Heart left ventricle (tissue), 16 donors: ENCODE measurements around the gene IFITM5. TPM values are rescaled to one million over a fixed set of nuclear protein-coding genes. Genes with fewer than 3 reads are reported as not detected.
A peak's percentile ranks its signal among the peaks of the same experiment; 100 is the strongest.

Source experiments
- ATAC-seq, 4 donors: fragments of 200-7000 bp; cut with Tn5 transposase; one replicate each; pipeline ENCODE4 v1.9.1; 2020 to 2022; ENCODE audit warnings: moderate library complexity in 4 of 4, mild to moderate bottlenecking in 3 of 4, moderate number of reproducible peaks in 1 of 4
- DNase-seq, 5 donors: peaks; one replicate each; pipeline ENCODE4 v3.0.0-alpha.2; 2020
- H3K27ac ChIP-seq, 12 donors: fragments of 200-600 bp; sonication (generic) in 4 of 12; one replicate each; pipeline versions ENCODE4 v1.5.0 to v1.8.0; 2016 to 2022; ENCODE audit warnings: mild to moderate bottlenecking in 2 of 12
- H3K27me3 ChIP-seq, 9 donors: fragments of 200-600 bp; sonication (generic) in 2 of 9; one replicate each; pipeline versions ENCODE4 v1.5.1 to v1.8.0; 2016 to 2022; ENCODE audit warnings: mild to moderate bottlenecking in 3 of 9
- H3K36me3 ChIP-seq, 9 donors: fragments of 200-600 bp; sonication (generic) in 2 of 9; one replicate each; pipeline versions ENCODE4 v1.5.0 to v1.8.0; 2018 to 2022; ENCODE audit warnings: mild to moderate bottlenecking in 2 of 9
- H3K4me1 ChIP-seq, 12 donors: fragments of 200-600 bp; sonication (generic) in 4 of 12; one replicate each; pipeline versions ENCODE4 v1.5.0 to v1.8.0; 2016 to 2022; ENCODE audit warnings: mild to moderate bottlenecking in 3 of 12
- H3K4me3 ChIP-seq, 12 donors: fragments of 200-600 bp; sonication (generic) in 4 of 12; one replicate each; pipeline versions ENCODE4 v1.5.0 to v1.8.0; 2017 to 2022; ENCODE audit warnings: mild to moderate bottlenecking in 9 of 12, moderate library complexity in 4 of 12
- H3K9me3 ChIP-seq, 12 donors: fragments of 200-600 bp; sonication (generic) in 4 of 12; one replicate each; pipeline versions ENCODE4 v1.5.0 to v1.8.0; 2016 to 2022; ENCODE audit warnings: mild to moderate bottlenecking in 1 of 12
- POLR2A ChIP-seq, 2 donors: fragments of 450-650 bp; IDR thresholded peaks; one replicate each; pipeline ENCODE4 v1.6.1; 2017; ENCODE audit warnings: antibody characterized with exemption in 2 of 2, mild to moderate bottlenecking in 2 of 2, moderate library complexity in 2 of 2
- WGBS, 4 donors: extraction: QIAGEN DNeasy Blood & Tissue Kit in 2 of 4; methylation state at CpG; one replicate each; pipeline versions ENCODE4 v1.1.5 to v1.1.7; 2013 to 2018; 5-methylcytosine and 5-hydroxymethylcytosine counted together
- intact Hi-C, 10 donors: fragments of 100-400 bp; cut with DNase I; formaldehyde crosslinking; loops; one replicate each; pipeline versions ENCODE4 v1.11.1 to v1.14.2; 2022
- polyA plus RNA-seq, 2 donors: library from polyadenylated mRNA; stranded (reverse); fragments of 200-250 nt; gene quantifications; one replicate each; pipeline ENCODE4 v1.2.3, GENCODE V29; 2013
- total RNA-seq, 9 donors: library from RNA; depleted of rRNA in 2 of 9; stranded (reverse); fragments of >200 nt in 2 of 9; fragmentation: NEBNext Ultra II Directional in 3 of 9; extraction: Animal tissue kit (Norgen Biotek cat#: 25700) in 3 of 9; gene quantifications; one replicate each; pipeline versions ENCODE4 v1.1.0 to v1.2.4, GENCODE V29; 2016 to 2023
- TF ChIP-seq, protein P1 (sequence below), 12 donors: fragments of 200-600 bp; sonication (generic) in 4 of 12; IDR thresholded peaks; one replicate each; pipeline versions ENCODE4 v1.5.0 to v1.8.0; 2018 to 2022; ENCODE audit warnings: antibody characterized with exemption in 12 of 12, mild to moderate bottlenecking in 5 of 12
- donor health status: ischemic (EF 13 %, LVEDD 7.1; RV severe dilation, severe dysfunction).
- donor health status: healthy with polysubstance abuse.
- donor health status: DM: no; HTN: yes; CAD: no.
- donor health status: DM: no; HTN: no; CAD: no.
- donor health status: ischemic (EF 25% LVEDD 6.9; RV normal size, moderate dysfunction).
- donor health status: ischemic (EF 25% LVEDD 5.7; RV mildly dilated, moderate dysfunction).
- donor health status: healthy.
- donor health status: DM: yes; HTN: yes; CAD: no.
- donor health status: ischemic (EF 35%, LVEDD 5.7; RV mildly dilated, moderate dysfunction).
- donor health status: nonischemic (EF 11% LVEDD 7.7; RV severe dilation, severe dysfunction).
- donor health status: DM: yes; HTN: yes; CAD: no.
- donor health status: PGD.
- donor health status: ischemic (EF 29% LVEDD 5.4; RV normal size, mild dysfunction).
- donor health status: nonischemic (EF 23%, LVEDD 6.1; RV moderate dilation, normal function).

The IFITM5 gene
- total and polyA plus RNA-seq, 11 donors: not detected

DNA sequence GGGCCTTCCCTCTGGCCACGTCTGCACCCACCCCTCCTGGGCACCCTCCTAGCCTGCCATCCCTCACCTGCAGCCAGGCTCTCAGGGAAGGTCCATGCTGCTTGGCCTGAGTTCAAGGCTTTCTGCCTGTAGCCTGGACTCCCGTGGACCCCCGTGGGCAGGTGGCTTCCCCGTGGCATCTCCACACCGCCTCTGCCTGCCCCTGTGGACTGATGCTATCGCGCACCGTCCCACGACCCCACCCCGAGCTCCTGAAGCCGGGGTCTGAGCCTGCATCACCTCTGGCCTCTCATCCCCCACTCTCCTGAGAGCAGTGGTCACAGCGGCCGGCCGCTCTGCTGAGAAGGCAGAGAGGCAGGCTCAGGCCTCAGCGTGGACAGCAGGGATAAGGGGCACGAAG is 4.5 kb downstream of the IFITM5 start:
- no peaks in the 10 kb centered on the region for H3K9me3 ChIP-seq
- WGBS, 4 donors: 87 to 100% (median 90%) methylated on average over 6 to 16 of the region's 16 CpGs
- TF ChIP-seq, protein P1, sequence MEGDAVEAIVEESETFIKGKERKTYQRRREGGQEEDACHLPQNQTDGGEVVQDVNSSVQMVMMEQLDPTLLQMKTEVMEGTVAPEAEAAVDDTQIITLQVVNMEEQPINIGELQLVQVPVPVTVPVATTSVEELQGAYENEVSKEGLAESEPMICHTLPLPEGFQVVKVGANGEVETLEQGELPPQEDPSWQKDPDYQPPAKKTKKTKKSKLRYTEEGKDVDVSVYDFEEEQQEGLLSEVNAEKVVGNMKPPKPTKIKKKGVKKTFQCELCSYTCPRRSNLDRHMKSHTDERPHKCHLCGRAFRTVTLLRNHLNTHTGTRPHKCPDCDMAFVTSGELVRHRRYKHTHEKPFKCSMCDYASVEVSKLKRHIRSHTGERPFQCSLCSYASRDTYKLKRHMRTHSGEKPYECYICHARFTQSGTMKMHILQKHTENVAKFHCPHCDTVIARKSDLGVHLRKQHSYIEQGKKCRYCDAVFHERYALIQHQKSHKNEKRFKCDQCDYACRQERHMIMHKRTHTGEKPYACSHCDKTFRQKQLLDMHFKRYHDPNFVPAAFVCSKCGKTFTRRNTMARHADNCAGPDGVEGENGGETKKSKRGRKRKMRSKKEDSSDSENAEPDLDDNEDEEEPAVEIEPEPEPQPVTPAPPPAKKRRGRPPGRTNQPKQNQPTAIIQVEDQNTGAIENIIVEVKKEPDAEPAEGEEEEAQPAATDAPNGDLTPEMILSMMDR (IDR thresholded peaks at IDR 0.05): no peak
- TF ChIP-seq POLR2A (IDR thresholded peaks at IDR 0.05): no peak
- H3K27ac ChIP-seq: no peak overlapping the region
- ATAC-seq: no peak
- intact Hi-C loops: loop anchor here in 2 of 10 donors (5.0 to 10.0 kb wide), 2 partner anchors 42 to 90 kb away; partner anchors contain the start of genes BET1L (in 1 of the 2) and RIC8A (in 1 of the 2)
- H3K27me3 ChIP-seq: peaks cover 4 to 22% (median 8%) of the 10 kb centered on the region in 9 donors
- peak in 3 of 5 donors; percentile 17 to 33 (median 25) for DNase-seq
- H3K4me1 ChIP-seq: peaks cover 0 to 18% (median 3%) of the 10 kb centered on the region in 12 donors
- H3K36me3 ChIP-seq: peaks cover 0 to 9% (median 0%) of the 10 kb centered on the region in 9 donors
- H3K4me3 ChIP-seq: no peak overlapping the region

DNA sequence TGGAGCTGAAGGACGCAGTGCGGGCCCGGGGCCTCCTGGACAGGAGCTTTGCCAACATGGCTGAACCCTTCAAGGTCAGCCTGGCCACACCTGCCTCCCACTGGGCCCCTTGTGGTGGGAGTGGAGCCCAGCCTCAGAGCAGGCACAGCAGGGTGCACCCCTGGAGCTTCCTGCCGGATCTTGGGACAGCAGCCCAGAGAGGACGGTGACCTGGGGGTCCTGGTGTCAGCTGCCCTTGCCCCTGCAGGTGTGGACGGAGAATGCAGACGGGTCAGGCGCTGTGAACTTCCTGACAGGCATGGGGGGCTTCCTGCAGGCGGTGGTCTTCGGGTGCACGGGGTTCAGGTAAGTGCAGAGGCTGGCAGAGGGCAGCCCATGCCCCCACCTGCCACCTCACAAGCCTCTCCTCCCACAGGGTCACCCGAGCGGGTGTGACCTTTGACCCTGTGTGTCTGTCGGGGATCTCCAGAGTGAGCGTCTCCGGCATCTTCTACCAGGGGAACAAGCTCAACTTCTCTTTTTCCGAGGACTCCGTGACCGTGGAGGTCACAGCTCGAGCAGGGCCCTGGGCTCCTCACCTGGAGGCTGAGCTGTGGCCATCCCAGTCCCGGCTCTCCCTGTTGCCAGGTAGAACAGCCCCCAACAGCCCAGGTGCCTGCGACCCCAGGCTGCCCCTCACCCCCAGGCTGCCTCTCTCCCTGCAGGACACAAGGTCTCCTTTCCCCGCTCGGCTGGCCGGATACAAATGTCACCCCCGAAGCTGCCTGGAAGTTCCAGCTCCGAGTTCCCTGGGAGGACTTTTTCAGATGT is 5.3 kb downstream of the IFITM5 start:
- Histone ChIP-seq H3K4me1 (peaks cover 0 to 25% (median 6%) of the 10 kb centered on the region in 12 donors), H3K36me3 (peaks cover 0 to 9% (median 0%) of the 10 kb centered on the region in 9 donors), H3K27me3 (peaks cover 0 to 15% (median 5%) of the 10 kb centered on the region in 9 donors), H3K9me3 (no peaks in the 10 kb centered on the region), H3K27ac (no peak overlapping the region), H3K4me3 (no peak overlapping the region)
- DNase-seq: peak in 3 of 5 donors; percentile 21 to 47 (median 22)
- no peak for TF ChIP-seq POLR2A (IDR thresholded peaks at IDR 0.05)
- TF ChIP-seq, protein P1 (IDR thresholded peaks at IDR 0.05): no peak
- 90 to 93% (median 91%) methylated on average over 21 to 27 of the region's 27 CpGs for WGBS, 4 donors
- intact Hi-C loops: loop anchor here in 2 of 10 donors (5.0 to 10.0 kb wide), 2 partner anchors 42 to 89 kb away; partner anchors contain the start of genes BET1L (in 1 of the 2) and RIC8A (in 1 of the 2)
- no peak for ATAC-seq

DNA sequence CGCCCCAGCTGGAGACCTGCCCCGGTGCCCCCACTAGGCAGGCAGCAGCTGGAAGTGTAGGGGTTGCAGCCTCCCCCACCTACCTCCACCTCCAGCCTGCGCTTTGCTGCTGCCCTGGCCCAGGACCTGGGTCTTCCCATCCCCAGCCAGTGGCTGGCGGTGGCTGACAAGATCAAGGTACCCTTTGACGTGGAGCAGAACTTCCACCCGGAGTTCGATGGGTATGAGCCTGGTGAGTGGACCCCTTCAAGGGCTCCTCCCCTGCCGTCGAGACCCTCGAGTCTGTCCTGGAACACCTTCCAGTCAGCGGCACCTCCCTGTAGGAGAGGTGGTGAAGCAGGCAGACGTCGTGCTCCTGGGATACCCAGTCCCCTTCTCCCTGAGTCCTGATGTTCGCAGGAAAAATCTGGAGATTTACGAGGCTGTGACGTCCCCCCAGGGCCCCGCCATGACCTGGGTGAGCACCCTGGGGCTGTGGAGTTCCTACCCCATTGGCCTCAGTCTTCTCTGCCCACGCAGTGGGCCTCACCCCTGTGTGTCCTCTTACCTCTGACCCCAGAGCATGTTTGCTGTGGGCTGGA is 6.0 kb downstream of the IFITM5 start:
- 75 to 97% (median 84%) methylated on average over 6 to 18 of the region's 18 CpGs for WGBS, 4 donors
- ATAC-seq (no peak), DNase-seq (peak in 2 of 5 donors; percentile 8 to 63)
- intact Hi-C loops: loop anchor here in 2 of 10 donors (5.0 to 10.0 kb wide), 2 partner anchors 41 to 89 kb away; partner anchors contain the start of genes BET1L (in 1 of the 2) and RIC8A (in 1 of the 2)
- peaks cover 0 to 9% (median 2%) of the 10 kb centered on the region in 9 donors for H3K27me3 ChIP-seq
- peaks cover 0 to 9% (median 0%) of the 10 kb centered on the region in 9 donors for H3K36me3 ChIP-seq
- peaks cover 0 to 30% (median 8%) of the 10 kb centered on the region in 12 donors for H3K4me1 ChIP-seq
- H3K27ac ChIP-seq: no peak overlapping the region
- TF ChIP-seq, protein P1 (IDR thresholded peaks at IDR 0.05): no peak
- no peak for TF ChIP-seq POLR2A (IDR thresholded peaks at IDR 0.05)
- H3K9me3 ChIP-seq: no peaks in the 10 kb centered on the region
- H3K4me3 ChIP-seq: no peak overlapping the region
